ENCODE measurements around the gene PAK5.

PAK5 gene

DNA sequence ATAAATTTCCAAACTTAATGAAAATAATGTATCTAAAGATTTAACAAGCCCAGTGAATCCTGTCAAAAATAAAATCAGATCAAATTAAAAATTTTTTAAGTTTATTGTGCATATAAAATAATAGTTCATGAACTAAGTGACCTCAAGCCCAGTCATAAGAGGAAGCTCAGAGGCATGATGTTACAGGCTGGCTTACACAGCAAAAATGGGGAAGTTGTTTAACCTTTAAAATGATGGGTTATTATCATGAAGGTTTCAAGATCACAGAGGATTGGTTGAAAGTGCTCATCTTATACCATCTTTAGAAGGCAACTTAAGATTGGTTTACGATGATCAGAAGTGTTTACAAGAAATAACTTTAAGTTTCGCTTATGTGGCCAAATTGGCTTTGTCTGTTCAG is 102.5 kb downstream of the PAK5 start:
- no peak overlapping the region for H3K4me3 ChIP-seq (ENCODE audit: low read length)
- no peaks in the 10 kb centered on the region for H3K36me3 ChIP-seq (ENCODE audit: insufficient read depth, low read depth, low read length)
- no peak overlapping the region for H3K9ac ChIP-seq (ENCODE audit: low read depth, low read length)
- H3K27me3 ChIP-seq (ENCODE audit: insufficient read depth, low read length) = no peaks in the 10 kb centered on the region
- H3K4me1 ChIP-seq (ENCODE audit: insufficient read depth, low read length) = no peaks in the 10 kb centered on the region
- no peaks in the 10 kb centered on the region for H3K9me3 ChIP-seq (ENCODE audit: insufficient read depth, low read depth, low read length)
- H3K27ac ChIP-seq (ENCODE audit: low read length) = no peak overlapping the region

DNA sequence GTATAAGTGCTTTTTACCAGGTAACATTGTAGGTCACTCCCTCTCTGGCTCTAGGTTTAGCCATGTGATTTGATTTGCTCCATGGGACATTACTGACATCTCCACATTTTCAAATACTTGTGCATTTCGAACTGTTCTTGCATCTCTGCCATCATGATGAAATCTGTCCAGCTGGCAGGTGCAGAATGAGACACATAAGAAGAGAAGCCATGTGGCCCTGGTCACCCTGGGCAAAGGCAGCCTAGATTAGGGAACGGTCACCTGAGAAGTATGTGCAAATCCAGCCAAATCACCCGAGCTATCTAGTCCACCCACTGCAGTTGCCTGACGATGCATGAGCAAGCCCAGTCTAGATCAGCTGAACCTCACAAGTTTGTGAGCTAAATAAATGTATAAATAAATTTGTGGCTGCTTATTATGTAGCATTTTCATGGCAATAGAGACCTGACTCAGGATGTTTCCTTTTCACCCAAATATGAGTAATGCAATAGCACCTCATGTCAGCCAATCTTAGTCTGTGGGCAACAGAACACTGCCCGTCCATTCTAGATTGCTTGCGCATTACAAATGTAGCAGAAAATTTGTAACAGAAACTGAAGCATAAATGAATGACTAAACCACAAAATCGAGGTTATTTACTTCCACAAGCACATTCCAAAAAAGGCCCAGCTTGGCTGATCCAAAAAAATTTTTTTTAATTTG is 115.2 kb downstream of the PAK5 start:
- Histone ChIP-seq H3K9me3 (ENCODE audit: insufficient read depth, low read depth, low read length) (no peaks in the 10 kb centered on the region), H3K27ac (ENCODE audit: low read length) (no peak overlapping the region), H3K4me3 (ENCODE audit: low read length) (no peak overlapping the region), H3K9ac (ENCODE audit: low read depth, low read length) (no peak overlapping the region), H3K4me1 (ENCODE audit: insufficient read depth, low read length) (no peaks in the 10 kb centered on the region), H3K27me3 (ENCODE audit: insufficient read depth, low read length) (no peaks in the 10 kb centered on the region), H3K36me3 (ENCODE audit: insufficient read depth, low read depth, low read length) (no peaks in the 10 kb centered on the region)

DNA sequence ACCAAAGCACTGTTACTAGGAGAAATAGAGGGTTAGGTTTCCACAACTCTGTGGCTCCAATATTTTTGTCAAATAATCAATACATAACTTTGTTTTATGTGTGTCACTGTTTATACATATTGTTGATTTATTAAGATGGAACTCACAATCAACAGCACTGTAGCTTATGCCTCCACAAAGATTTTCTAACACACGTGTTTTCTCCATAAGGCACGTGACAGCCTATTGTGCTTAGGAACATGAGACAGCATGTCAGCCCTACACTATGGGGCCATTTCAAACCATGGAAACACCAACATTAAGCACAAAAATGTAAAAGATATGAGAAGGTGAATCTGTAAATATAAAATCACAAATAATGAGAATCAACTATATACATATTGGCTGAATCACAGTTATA is 127.0 kb downstream of the PAK5 start:
- H3K4me1 ChIP-seq (ENCODE audit: insufficient read depth, low read length) = no peaks in the 10 kb centered on the region
- H3K27ac ChIP-seq (ENCODE audit: low read length) = no peak overlapping the region
- H3K9me3 ChIP-seq (ENCODE audit: insufficient read depth, low read depth, low read length) = no peaks in the 10 kb centered on the region
- H3K4me3 ChIP-seq (ENCODE audit: low read length) = no peak overlapping the region
- no peaks in the 10 kb centered on the region; the same call in 1 of the 2 replicates for H3K27me3 ChIP-seq (ENCODE audit: insufficient read depth, low read length)
- no peaks in the 10 kb centered on the region for H3K36me3 ChIP-seq (ENCODE audit: insufficient read depth, low read depth, low read length)
- no peak overlapping the region for H3K9ac ChIP-seq (ENCODE audit: low read depth, low read length)

DNA sequence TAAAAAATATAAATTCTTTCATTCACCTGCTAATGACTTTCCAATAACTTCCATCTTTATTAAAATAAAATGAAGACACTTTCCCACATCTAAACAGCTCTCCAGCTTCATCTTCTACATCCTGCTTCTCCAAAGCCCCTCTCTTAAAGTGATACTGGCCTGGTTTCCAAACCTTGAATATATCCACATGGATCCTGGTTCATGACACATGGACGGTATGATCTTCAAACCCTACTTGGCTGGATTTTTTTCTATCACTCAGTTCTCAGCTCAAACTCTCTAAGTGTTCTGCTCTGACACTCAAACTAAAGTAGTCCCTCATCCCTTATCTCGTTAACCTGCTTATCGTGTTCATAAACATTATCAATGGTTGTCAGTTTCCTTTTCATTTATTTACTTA is 128.2 kb downstream of the PAK5 start:
- Histone ChIP-seq H3K9ac (ENCODE audit: low read depth, low read length) (no peak overlapping the region), H3K27ac (ENCODE audit: low read length) (no peak overlapping the region), H3K9me3 (ENCODE audit: insufficient read depth, low read depth, low read length) (no peaks in the 10 kb centered on the region), H3K36me3 (ENCODE audit: insufficient read depth, low read depth, low read length) (no peaks in the 10 kb centered on the region), H3K27me3 (ENCODE audit: insufficient read depth, low read length) (no peaks in the 10 kb centered on the region; the same call in 1 of the 2 replicates), H3K4me3 (ENCODE audit: low read length) (no peak overlapping the region), H3K4me1 (ENCODE audit: insufficient read depth, low read length) (no peaks in the 10 kb centered on the region; the same call in 1 of the 2 replicates)

DNA sequence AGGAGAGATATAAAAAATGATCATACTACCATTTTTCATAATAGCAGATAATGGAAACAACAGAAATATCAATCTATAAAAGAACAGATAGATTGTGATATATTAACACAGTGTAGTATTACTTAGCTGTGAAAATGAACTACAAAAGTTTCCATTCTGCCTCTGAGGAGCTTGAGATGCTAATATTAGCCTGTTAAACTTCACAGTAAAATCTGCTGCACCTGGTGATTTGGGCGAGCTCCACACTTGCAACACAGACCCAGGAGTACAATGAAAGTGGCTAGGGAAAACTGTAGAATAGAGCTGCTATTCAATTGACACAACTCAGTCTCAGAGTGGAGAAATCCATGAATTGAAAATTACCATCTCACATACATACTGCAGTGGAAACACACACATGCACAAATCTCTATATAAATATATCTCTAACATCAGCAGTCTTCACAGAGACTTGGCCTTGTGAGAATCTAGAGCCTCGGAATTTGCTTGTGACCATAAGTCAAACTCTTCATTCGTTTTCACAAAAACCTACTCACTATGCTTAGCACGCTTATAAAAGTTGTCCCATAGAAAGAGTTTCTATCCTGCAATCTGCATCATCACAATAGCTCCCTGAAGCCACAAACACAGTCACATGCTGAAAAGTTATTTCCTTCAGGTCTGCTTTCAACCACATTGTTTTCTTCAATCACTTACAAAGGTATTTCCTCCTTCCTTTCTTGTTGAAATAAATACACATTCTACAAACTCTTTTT is 133.0 kb downstream of the PAK5 start:
- no peaks in the 10 kb centered on the region; the same call in 1 of the 2 replicates for H3K27me3 ChIP-seq (ENCODE audit: insufficient read depth, low read length)
- no peaks in the 10 kb centered on the region; the same call in 1 of the 2 replicates for H3K4me1 ChIP-seq (ENCODE audit: insufficient read depth, low read length)
- no peak overlapping the region for H3K27ac ChIP-seq (ENCODE audit: low read length)
- no peak overlapping the region for H3K4me3 ChIP-seq (ENCODE audit: low read length)
- no peaks in the 10 kb centered on the region for H3K9me3 ChIP-seq (ENCODE audit: insufficient read depth, low read depth, low read length)
- no peaks in the 10 kb centered on the region for H3K36me3 ChIP-seq (ENCODE audit: insufficient read depth, low read depth, low read length)
- no peak overlapping the region for H3K9ac ChIP-seq (ENCODE audit: low read depth, low read length)

DNA sequence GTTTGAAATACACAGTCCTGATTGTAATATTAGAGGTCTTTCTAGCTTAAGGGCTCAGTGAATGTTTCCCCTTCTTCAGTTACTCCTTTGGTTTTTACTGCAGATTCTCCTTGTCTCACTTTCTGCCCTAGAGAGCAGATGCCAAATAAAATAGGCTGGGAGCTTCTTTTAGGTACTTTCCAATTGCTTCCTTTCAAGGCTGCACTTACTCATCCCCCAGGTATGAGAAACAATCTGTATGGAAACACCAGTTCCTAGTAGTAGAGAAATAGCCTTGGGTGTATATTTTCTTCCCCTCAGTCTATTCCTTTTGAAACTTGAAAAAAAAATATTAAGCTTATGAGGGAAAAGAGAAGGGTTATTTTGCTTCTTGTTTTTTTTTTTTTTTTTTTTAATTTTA is 139.7 kb downstream of the PAK5 start:
- H3K9me3 ChIP-seq (ENCODE audit: insufficient read depth, low read depth, low read length) = no peaks in the 10 kb centered on the region
- no peak overlapping the region for H3K4me3 ChIP-seq (ENCODE audit: low read length)
- H3K9ac ChIP-seq (ENCODE audit: low read depth, low read length) = no peak overlapping the region
- no peak overlapping the region for H3K27ac ChIP-seq (ENCODE audit: low read length)
- H3K36me3 ChIP-seq (ENCODE audit: insufficient read depth, low read depth, low read length) = no peaks in the 10 kb centered on the region
- H3K4me1 ChIP-seq (ENCODE audit: insufficient read depth, low read length) = peaks cover 6% of the 10 kb centered on the region; the same call in 1 of the 2 replicates
- no peaks in the 10 kb centered on the region for H3K27me3 ChIP-seq (ENCODE audit: insufficient read depth, low read length)

DNA sequence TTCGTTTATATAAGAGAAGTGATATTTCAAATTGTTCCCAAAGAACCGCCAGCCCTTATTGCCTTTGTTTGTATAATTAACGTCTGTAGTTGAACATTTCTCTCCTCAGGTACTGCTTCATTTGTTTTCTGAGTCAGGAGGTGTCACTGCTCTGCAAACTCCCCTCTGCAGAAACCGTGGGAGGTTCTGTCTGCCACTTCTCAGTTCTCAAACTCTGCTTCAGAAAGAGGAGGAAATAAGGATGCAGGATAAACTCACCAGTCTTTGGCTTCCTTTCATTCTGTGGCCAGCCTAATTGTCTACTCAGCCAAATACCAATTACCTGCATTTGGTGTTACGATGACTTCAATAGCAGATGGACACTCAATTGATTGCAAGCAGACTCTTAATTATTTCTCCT is 149.8 kb downstream of the PAK5 start:
- Histone ChIP-seq H3K9me3 (ENCODE audit: insufficient read depth, low read depth, low read length) (no peaks in the 10 kb centered on the region), H3K27ac (ENCODE audit: low read length) (no peak overlapping the region), H3K27me3 (ENCODE audit: insufficient read depth, low read length) (no peaks in the 10 kb centered on the region), H3K9ac (ENCODE audit: low read depth, low read length) (no peak overlapping the region), H3K4me3 (ENCODE audit: low read length) (no peak overlapping the region), H3K4me1 (ENCODE audit: insufficient read depth, low read length) (peaks cover 7% of the 10 kb centered on the region; the same call in 1 of the 2 replicates), H3K36me3 (ENCODE audit: insufficient read depth, low read depth, low read length) (no peaks in the 10 kb centered on the region)

DNA sequence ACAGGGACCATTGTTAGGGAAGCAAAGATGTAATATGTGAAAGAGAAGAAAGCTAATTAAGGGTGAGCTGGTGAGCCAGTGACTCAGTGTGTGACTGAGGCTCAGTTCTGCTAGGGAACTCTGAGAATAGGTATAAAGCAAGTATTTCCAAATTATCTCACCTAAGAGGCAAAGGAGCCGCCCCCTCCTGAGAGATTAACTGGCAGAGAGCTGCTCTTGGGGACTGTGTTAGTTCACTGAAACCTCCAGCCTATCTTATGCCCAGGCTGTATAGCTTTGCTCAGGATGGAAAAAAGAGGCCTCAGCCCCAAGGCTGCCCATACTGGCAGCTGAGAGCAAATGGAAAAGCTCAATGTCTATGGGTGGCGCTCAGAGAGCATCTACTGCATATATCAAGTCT is 152.0 kb downstream of the PAK5 start:
- Histone ChIP-seq H3K27ac (ENCODE audit: low read length) (no peak overlapping the region), H3K9ac (ENCODE audit: low read depth, low read length) (no peak overlapping the region), H3K4me1 (ENCODE audit: insufficient read depth, low read length) (peaks cover 7% of the 10 kb centered on the region; the same call in 1 of the 2 replicates), H3K4me3 (ENCODE audit: low read length) (no peak overlapping the region), H3K27me3 (ENCODE audit: insufficient read depth, low read length) (no peaks in the 10 kb centered on the region), H3K9me3 (ENCODE audit: insufficient read depth, low read depth, low read length) (no peaks in the 10 kb centered on the region), H3K36me3 (ENCODE audit: insufficient read depth, low read depth, low read length) (no peaks in the 10 kb centered on the region)

DNA sequence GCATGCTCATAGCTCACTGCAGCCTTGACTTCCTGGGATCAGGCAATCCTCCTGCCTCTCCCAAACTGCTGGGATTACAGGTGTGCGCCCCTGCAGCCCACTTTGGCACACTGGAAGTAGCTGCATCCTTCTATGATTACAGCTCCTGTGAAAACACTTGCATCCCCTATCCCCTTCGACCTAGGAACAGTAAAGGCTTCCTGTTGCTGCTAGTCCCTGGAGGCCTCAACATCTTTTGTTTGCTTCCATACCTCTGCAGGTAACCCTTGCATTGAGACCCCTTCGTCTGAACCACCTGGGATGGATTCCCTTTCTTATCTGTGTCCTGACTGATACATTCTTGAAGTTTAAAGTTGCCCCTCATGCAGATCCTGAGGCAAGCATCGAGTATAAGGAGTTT is 152.4 kb downstream of the PAK5 start:
- no peaks in the 10 kb centered on the region for H3K9me3 ChIP-seq (ENCODE audit: insufficient read depth, low read depth, low read length)
- no peak overlapping the region for H3K27ac ChIP-seq (ENCODE audit: low read length)
- no peaks in the 10 kb centered on the region for H3K36me3 ChIP-seq (ENCODE audit: insufficient read depth, low read depth, low read length)
- H3K4me3 ChIP-seq (ENCODE audit: low read length) = no peak overlapping the region
- no peak overlapping the region for H3K9ac ChIP-seq (ENCODE audit: low read depth, low read length)
- H3K27me3 ChIP-seq (ENCODE audit: insufficient read depth, low read length) = no peaks in the 10 kb centered on the region
- peaks cover 7% of the 10 kb centered on the region; the same call in 1 of the 2 replicates for H3K4me1 ChIP-seq (ENCODE audit: insufficient read depth, low read length)

DNA sequence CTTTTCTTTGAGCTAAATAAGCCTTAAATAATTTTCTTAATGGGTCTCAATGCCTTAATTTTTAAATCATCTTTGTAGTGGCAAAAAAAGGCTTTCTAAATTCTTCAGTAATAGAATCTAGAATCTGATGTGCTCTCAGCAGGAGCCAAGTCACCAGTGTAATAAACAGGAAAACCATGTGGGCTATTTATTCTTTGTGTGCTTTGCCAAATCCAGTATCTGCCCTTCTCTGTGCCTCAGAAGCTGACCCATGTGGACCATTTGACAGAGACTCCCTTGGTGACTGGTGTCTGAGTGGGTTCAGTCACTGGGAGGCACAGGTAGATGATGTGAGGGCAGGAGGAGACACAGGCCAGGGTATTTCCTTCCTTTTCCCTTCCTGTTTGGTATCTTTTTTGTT is 152.9 kb downstream of the PAK5 start:
- H3K27me3 ChIP-seq (ENCODE audit: insufficient read depth, low read length) = no peaks in the 10 kb centered on the region
- H3K36me3 ChIP-seq (ENCODE audit: insufficient read depth, low read depth, low read length) = no peaks in the 10 kb centered on the region
- H3K4me3 ChIP-seq (ENCODE audit: low read length) = no peak overlapping the region
- H3K27ac ChIP-seq (ENCODE audit: low read length) = no peak overlapping the region
- H3K9ac ChIP-seq (ENCODE audit: low read depth, low read length) = no peak overlapping the region
- H3K9me3 ChIP-seq (ENCODE audit: insufficient read depth, low read depth, low read length) = no peaks in the 10 kb centered on the region
- peaks cover 7% of the 10 kb centered on the region; the same call in 1 of the 2 replicates for H3K4me1 ChIP-seq (ENCODE audit: insufficient read depth, low read length)

DNA sequence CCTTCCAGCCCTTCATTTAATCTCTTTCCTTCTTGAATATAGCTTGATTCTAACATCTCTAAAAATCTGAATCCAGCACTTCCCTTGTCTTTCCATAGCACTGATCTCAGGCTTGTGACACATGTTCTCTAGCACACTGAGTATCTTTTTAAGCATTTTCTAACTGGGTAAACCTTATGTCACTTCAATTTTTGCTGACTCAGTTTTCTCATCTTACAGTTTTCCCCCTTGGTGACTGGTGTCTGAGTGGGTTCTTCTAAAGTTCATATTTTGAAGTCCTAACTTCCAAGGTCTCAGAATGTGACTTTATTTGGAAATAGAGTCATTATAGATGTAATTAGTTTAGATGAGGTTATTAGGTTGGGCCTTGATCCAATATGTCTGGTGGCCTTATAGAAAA is 153.9 kb downstream of the PAK5 start:
- Histone ChIP-seq H3K36me3 (ENCODE audit: insufficient read depth, low read depth, low read length) (no peaks in the 10 kb centered on the region), H3K4me1 (ENCODE audit: insufficient read depth, low read length) (peaks cover 7% of the 10 kb centered on the region; the same call in 1 of the 2 replicates), H3K27me3 (ENCODE audit: insufficient read depth, low read length) (no peaks in the 10 kb centered on the region), H3K4me3 (ENCODE audit: low read length) (no peak overlapping the region), H3K9ac (ENCODE audit: low read depth, low read length) (no peak overlapping the region), H3K9me3 (ENCODE audit: insufficient read depth, low read depth, low read length) (no peaks in the 10 kb centered on the region), H3K27ac (ENCODE audit: low read length) (no peak overlapping the region)

DNA sequence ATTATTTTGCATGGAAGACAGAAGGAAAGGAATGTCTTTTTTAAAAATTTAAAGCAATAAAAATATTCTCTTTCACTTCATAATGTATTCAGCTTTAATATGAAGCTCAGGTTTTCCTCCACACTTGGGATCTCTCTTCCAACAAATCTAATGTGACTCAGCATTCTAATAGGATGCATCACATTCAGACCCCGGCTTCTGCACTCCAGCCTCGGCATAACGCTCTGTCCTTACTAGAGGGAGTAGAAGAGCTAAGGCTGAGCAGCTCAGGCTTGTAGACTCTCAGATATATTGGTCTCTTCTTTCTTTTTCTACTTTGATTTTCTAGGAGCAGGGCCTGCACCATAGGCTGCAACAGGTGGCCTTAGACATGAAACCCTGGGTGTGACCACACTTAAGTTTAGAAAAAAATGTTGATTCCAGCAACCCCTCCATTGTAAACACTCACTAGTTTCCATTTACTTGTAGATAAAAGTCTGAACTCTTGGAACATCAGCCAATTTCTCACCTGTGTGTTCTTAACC is 161.7 kb downstream of the PAK5 start:
- H3K4me1 ChIP-seq (ENCODE audit: insufficient read depth, low read length) = no peaks in the 10 kb centered on the region
- H3K27ac ChIP-seq (ENCODE audit: low read length) = no peak overlapping the region
- H3K4me3 ChIP-seq (ENCODE audit: low read length) = no peak overlapping the region
- no peaks in the 10 kb centered on the region for H3K36me3 ChIP-seq (ENCODE audit: insufficient read depth, low read depth, low read length)
- H3K9me3 ChIP-seq (ENCODE audit: insufficient read depth, low read depth, low read length) = no peaks in the 10 kb centered on the region
- no peaks in the 10 kb centered on the region for H3K27me3 ChIP-seq (ENCODE audit: insufficient read depth, low read length)
- no peak overlapping the region for H3K9ac ChIP-seq (ENCODE audit: low read depth, low read length)
